GM19238 (cell line): ENCODE measurements around the gene ACAD9.
"Not testable (repeated sequence)": the region's sequence is repeated elsewhere in the genome, so short reads cannot be mapped to it uniquely, and the experiment has no call there.

ENCODE experiments used
- DNase-seq: peaks from one replicate; pipeline ENCODE4 v3.0.0; 2011; ENCODE audit warnings: low spot score; ENCODE audit not compliant: insufficient read length

Gene ACAD9

GRCh38 chr3:128879125-128879969 is at the start of gene ACAD9:
Gene ACAD9 (plus strand): TSS chr3:128879620. CDS start chr3:128879692, 72 bp downstream.
- DNase-seq: peak; percentile 99

DNA sequence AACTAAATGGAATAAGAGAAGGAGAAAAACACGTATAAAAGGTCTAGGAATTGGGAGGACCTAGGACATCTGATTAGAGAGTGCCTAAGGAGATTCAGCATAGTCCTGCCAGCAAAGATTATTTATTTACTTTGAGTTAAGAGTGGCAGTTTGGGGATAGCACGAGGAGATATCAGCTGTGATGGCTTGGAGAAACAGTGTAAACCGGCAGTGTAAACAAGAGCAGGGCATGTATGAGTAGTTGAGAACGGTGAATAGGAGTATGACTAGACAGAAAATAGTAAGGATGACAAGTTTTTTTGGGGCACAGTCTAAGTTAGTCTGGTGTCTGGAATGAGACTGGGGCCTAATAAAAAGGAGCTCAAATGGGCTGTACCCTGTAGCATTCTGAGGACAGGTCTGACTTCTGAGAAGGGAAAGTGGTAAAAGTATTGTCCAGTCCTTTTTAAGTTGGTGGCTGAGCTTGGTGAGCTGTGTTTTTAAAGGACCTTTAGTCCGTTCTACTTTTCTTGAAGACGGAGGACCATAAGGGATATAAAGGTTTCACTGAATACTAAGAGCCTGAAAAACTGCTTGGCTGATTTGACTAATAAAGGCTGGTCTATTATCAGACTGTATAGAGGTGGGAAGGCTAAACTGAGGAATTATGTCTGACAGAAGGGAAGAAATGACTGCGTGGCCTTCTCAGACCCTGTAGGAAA is 49.3 kb upstream of the ACAD9 start:
- DNase-seq: not testable (repeated sequence)

- DNase-seq: not testable (repeated sequence)
Observed at GRCh38 chr3:128830762-128831161, 48.7 kb upstream of the ACAD9 start.

DNA sequence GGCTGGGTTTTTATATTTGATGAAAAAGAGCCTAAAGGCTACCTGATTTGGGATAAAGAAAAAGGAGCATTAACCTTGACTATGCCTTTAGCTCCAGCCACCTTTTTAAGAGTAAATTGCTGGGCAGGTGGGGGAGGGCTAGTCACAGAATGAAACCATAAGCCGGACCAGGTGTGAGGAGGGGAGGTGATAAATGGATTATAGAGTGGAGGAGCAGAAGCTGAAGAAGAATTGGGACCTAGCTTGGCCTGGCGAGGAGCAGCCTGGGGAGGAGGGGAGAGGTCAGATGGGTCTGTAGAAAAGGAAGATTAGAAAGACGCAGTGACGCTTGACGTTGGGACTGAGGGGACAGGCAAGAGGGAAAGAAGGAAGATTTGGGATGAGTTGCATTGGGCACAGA is 46.4 kb upstream of the ACAD9 start:
- not testable (repeated sequence) for DNase-seq

DNA sequence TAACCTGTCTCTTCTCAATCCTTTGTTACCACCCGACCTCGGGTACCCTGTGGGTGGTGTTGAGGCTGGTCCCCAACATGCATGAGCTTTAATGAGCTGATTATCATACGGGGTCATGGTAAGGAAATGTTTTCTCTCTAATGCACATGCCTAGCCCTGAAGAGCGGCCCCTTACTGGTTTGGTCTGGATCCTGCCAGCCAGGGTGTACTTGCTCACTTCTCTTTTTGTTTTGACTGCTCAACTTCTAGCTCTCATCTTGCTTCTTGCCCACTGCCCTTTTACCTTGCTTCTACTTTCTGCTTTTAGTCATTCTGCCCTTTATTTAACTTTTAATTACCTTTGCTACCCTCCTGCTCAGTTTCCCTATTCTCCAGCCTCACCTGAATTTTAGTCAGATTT is 44.3 kb upstream of the ACAD9 start:
- no peak for DNase-seq

DNA sequence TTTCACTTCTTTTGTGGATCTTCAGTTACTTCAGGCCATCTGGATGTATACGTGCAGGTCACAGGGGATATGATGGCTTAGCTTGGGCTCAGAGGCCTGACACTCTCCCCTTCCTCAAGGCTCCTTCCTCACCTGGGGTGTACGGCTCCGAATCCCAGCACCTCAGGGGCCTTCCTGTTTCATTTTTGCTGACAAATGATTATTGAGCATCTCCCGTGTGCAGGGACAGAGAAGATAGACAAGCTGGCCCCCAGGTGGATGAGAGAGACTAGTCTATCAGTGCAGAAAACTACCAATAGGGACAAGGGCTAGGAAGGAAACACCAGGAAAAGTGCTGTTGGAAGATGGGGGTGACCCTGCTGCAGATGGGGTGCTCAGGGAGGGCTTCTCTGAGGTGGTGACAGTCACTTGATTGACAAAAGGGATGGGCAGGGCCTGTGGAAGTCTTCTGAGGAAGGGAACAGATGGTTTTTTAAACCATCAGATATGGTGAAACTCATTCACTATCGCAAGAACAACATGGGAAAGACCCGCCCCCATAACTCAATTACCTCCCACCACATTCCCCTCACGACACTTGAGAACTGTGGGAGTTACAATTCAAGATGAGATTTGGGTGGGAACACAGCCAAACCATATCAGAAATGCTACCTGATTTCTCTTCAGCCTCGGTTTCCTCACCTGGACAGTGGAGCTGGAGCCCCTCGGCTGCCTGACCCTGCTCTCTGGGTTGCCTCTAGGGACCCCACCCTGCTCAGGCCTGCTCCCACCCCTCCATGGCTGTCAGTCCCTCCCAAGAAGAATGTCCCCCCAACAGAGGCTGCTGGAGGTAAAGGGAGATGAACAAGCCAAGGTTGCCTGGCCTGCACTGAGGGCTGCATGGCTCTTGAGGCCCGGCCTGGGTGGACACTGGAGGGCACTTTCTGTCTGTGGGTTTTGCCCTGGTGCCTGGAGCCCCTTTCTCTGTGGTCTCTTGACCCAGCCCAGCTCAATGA is 37.2 kb upstream of the ACAD9 start:
- no peak for DNase-seq

DNA sequence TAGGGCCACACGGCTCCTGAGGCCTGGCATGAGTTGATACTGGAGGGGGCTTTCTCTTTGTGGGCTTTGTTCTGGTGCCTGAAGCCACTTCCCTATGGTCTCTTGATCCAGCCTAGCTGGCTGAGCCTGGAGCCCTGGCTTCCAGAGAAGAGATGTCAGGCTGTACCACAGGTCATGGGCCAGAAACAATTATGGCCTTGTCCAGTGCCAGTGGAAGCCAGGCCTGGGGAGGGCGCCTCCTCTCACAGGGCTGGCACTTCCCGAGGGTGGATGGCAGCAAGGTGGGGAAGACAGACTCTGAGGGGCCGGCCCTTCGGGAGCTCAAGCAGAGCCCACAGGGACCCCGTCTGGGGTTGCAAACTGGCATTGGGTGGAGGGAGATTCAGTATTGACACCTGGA is 34.9 kb upstream of the ACAD9 start:
- DNase-seq: no peak

GRCh38 chr3:128845119-128845777 is 34.2 kb upstream of the ACAD9 start:
- no peak for DNase-seq

- DNase-seq: peak; percentile 77
Observed at GRCh38 chr3:128845778-128846485, 33.5 kb upstream of the ACAD9 start.

DNA sequence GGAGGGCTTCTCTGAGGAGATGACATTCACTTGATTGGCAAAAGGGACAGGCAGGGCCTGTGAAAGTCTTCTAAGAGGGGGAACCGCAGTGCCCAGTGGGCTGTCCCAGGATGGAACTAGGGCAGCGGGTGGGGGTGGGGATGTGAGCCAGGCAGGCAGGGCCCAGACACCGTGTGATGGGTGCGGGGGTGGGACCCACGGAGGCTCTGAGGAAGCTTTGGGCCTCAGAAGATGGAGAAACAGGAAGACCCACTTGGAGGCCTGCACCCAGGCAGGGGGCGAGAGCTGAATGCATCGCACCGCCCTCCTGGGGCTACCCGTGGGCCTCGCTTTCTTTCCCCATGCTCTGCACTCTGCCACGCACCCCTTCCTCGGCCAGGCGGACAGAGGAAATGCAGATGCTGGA is 32.9 kb upstream of the ACAD9 start:
- no peak for DNase-seq

DNA sequence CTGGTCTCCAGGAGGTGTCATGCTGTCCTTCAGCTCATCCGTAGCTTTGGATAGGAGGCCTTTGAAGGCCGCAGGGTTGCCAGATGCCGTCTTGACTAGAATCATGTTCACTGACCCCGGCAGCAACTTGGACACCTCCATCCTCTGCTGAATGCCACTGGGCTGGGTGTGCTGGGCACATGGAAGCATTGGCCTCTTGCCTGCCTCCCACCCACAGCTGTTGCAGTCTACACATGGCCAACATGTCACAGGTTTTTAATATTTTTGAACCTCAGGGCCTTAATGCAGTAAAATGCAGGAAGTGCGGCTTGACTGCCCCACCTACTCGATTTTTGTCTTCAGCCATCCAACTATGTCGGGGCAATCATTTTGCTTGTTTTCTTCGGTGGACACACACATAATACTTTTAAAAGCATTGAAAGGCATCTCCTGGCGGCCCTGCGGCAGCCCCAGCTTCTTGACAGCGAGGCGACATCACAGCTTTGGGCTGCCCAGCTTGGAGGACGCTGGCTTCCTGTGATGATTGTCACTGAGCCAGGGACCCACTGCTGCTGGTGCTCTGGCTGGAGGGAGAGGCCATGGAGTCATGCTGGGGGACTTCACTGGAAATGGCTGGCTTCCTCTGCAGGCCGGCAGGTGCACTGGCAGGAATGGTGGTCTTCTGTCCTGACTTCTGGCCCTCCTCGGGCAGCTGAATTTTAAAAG is 31.6 kb upstream of the ACAD9 start:
- no peak for DNase-seq

DNA sequence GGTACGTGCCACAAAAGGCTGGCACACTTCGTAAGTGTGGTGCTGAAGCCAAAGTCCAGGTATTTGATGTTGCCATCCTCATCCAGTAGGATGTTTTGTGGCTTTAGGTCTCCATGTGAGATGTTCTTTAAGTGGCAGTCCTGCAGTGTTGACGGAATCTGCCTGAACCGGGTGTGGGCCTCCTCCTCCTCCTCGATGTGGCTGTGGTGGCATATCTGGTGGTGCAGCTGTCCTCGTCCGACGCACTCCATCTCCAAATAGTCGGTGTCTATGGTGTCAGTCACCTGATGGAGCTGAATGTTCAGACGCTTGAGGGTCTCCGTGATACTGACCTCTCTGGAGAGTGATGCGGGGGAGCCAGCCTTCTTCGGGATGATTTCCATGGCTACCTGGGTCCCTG is 30.5 kb upstream of the ACAD9 start:
- DNase-seq: no peak

GRCh38 chr3:128849911-128850455 is 29.4 kb upstream of the ACAD9 start:
- no peak for DNase-seq

- DNase-seq: no peak
Observed at GRCh38 chr3:128850544-128850943, 28.9 kb upstream of the ACAD9 start.

- no peak for DNase-seq
Observed at GRCh38 chr3:128851601-128852000, 27.8 kb upstream of the ACAD9 start.

GRCh38 chr3:128853826-128854225 is 25.6 kb upstream of the ACAD9 start:
- no peak for DNase-seq

DNA sequence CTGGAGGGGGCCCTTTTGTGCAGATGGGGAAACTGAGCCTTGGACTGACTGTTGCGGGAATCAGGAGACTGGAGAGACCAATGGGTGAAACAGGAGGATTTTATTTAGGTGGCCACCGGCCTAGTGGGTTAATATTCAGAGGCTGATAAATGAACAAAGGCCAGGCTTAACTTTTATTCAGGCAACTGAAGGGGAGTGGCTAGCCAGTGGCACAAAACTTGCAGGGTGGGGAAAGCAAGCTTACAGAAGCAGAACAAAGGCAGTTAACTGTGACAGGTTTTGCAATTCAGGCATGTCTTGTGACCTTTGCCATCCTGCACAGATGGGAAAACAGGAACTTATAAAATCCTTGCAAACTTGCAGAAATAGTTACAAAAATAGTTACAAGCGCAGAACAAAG is 24.9 kb upstream of the ACAD9 start:
- DNase-seq: no peak

- no peak for DNase-seq
Observed at GRCh38 chr3:128855569-128855968, 23.9 kb upstream of the ACAD9 start.

DNA sequence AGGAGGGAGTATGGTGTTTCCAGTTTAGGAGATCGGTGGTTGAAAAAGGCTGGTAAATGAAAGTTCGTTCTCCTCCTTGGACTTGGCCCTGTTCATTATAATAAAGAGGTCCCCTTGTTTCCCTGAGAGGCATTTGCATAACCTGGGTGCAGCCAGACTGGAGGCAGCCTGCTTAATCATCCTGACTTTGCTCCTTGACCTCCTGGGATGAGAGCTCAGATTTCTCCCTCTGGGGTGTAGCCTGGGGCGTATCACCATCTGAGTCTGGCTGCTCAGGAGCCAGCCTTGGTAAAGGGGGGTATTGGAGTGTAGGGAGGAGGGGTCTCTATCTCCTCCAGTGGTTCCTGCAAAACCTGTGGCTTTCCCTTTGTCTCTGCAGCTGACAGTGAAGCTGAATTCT is 21.3 kb upstream of the ACAD9 start:
- DNase-seq: no peak
